Endodermal cell (in vitro differentiated cells): ENCODE data around the gene RPL32. TPM values are rescaled to one million over a fixed set of nuclear protein-coding genes. Genes with fewer than 3 reads are reported as not detected.
A peak's percentile ranks its signal among the peaks of the same experiment; 100 is the strongest.

Experiments
- DNase-seq: peaks from one replicate; pipeline ENCODE4 v3.0.0-alpha.2; 2017
- H3K27ac ChIP-seq: 2 replicates; pipeline ENCODE4 v1.5.1; 2013; ENCODE audit warnings: mild to moderate bottlenecking, low read depth, low read length, moderate library complexity
- H3K27me3 ChIP-seq: 2 replicates; pipeline ENCODE4 v1.6.1; 2013; ENCODE audit warnings: mild to moderate bottlenecking, low read length, moderate library complexity; ENCODE audit not compliant: insufficient read depth, control insufficient read depth, poor library complexity, severe bottlenecking
- H3K36me3 ChIP-seq: 2 replicates; pipeline ENCODE4 v1.7.0; 2013; ENCODE audit warnings: mild to moderate bottlenecking, low read length, moderate library complexity; ENCODE audit not compliant: control insufficient read depth, insufficient read depth
- H3K4me1 ChIP-seq: one replicate; pipeline ENCODE4 v1.7.0; 2013; ENCODE audit warnings: low read length; ENCODE audit not compliant: control insufficient read depth, insufficient read depth
- H3K4me3 ChIP-seq: 2 replicates; pipeline ENCODE4 v1.5.1; 2013; ENCODE audit warnings: mild to moderate bottlenecking, low read length, moderate library complexity
- H3K9ac ChIP-seq: 2 replicates; pipeline ENCODE4 v1.6.1; 2013; ENCODE audit warnings: mild to moderate bottlenecking, low read length, moderate library complexity; ENCODE audit not compliant: poor library complexity, severe bottlenecking; ENCODE audit errors: extremely low read depth
- H3K9me3 ChIP-seq: 2 replicates; pipeline ENCODE4 v1.6.1; 2013; ENCODE audit warnings: mild to moderate bottlenecking, low read length, moderate library complexity; ENCODE audit not compliant: control insufficient read depth
- H3K27ac Mint-ChIP-seq: 2 replicates; pipeline ENCODE4 v1.8.0; 2020; ENCODE audit warnings: mixed read lengths
- H3K27me3 Mint-ChIP-seq: 2 replicates; pipeline ENCODE4 v1.8.0; 2021; ENCODE audit warnings: mild to moderate bottlenecking, mixed read lengths; ENCODE audit not compliant: insufficient read depth
- H3K36me3 Mint-ChIP-seq: 2 replicates; pipeline ENCODE4 v1.8.0; 2020; ENCODE audit warnings: low read depth, mixed read lengths
- H3K4me1 Mint-ChIP-seq: 2 replicates; pipeline ENCODE4 v1.8.0; 2020; ENCODE audit warnings: mixed read lengths
- H3K4me3 Mint-ChIP-seq: 2 replicates; pipeline ENCODE4 v1.8.0; 2020; ENCODE audit warnings: mild to moderate bottlenecking, moderate library complexity, mixed read lengths
- H3K9me3 Mint-ChIP-seq: 2 replicates; pipeline ENCODE4 v1.8.0; 2020; ENCODE audit warnings: mild to moderate bottlenecking, mixed read lengths
- WGBS, 2 experiments: methylation state at CpG; one replicate each; pipeline versions ENCODE4 v1.1.5 to v1.1.7; 2013; ENCODE audit warnings: missing lambda C conversion rate in 2 of 2, mixed read lengths in 1 of 2; ENCODE audit not compliant: insufficient coverage in 1 of 2, insufficient read length in 1 of 2; 5-methylcytosine and 5-hydroxymethylcytosine counted together
- total RNA-seq, 2 donors: library from RNA; stranded (reverse); fragmentation: NEBNext Ultra II Directional in 1 of 2; extraction: Animal tissue kit (Norgen Biotek cat#: 25700) in 1 of 2; gene quantifications; 2 replicates in 1 of 2; 3 replicates in 1 of 2; pipeline ENCODE4 v1.2.1, GENCODE V29; 2021
- TF ChIP-seq, protein P1 (sequence below): fragments of 200-600 bp; sonication (generic); conservative IDR thresholded peaks from 2 replicates; pipeline ENCODE4 v1.5.0; 2021; ENCODE audit warnings: antibody characterized with exemption, mild to moderate bottlenecking

The RPL32 gene
- total RNA-seq, 2 donors from 2014 or later, result 1,362 to 1,580 TPM

DNA sequence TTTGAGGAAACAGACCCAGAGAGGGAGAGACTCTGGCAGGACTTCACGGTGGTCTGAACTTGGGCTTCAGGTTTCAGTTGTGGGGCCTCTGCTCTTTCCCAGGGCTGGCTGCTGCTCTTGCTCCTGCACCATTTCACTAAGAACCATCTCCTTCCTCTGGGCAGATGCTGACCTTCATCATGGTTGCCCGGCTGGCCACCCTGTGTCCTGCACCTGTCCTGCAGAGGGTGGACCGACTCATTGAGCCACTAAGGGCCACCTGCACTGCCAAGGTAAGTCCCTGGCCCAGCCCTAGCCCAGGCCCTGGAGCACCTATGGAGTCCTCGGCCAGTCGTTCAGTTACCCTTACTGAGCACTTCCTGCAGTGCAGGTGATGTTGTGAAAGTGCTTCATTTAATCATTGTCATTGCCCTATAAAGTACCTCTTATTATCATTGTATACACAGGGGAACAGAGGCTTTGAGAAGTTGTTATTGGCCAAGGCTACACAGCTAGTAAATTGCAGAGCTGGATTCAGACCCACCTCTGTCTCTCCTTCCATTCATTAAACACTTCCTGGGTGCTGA, 10.0 kb downstream of the RPL32 start:
- Histone ChIP-seq H3K27ac (peak overlapping the region; percentile 24), H3K27me3 (no peaks in the 10 kb centered on the region), H3K4me3 (no peak overlapping the region), H3K4me1 (no peaks in the 10 kb centered on the region), H3K9me3 (no peaks in the 10 kb centered on the region), H3K36me3 (peaks cover 51% of the 10 kb centered on the region), H3K9ac (no peak overlapping the region)
- no peak for DNase-seq
- WGBS, 2 experiments, result 91 to 100% methylated on average over 3 to 5 of the region's 5 CpGs
- H3K4me1 Mint-ChIP-seq, result no peaks in the 10 kb centered on the region
- H3K9me3 Mint-ChIP-seq, result no peaks in the 10 kb centered on the region
- H3K27me3 Mint-ChIP-seq, result no peaks in the 10 kb centered on the region
- H3K27ac Mint-ChIP-seq, result peak overlapping the region; percentile 14
- H3K36me3 Mint-ChIP-seq, result peaks cover 45% of the 10 kb centered on the region
- H3K4me3 Mint-ChIP-seq, result no peak overlapping the region
- TF ChIP-seq, protein P1, sequence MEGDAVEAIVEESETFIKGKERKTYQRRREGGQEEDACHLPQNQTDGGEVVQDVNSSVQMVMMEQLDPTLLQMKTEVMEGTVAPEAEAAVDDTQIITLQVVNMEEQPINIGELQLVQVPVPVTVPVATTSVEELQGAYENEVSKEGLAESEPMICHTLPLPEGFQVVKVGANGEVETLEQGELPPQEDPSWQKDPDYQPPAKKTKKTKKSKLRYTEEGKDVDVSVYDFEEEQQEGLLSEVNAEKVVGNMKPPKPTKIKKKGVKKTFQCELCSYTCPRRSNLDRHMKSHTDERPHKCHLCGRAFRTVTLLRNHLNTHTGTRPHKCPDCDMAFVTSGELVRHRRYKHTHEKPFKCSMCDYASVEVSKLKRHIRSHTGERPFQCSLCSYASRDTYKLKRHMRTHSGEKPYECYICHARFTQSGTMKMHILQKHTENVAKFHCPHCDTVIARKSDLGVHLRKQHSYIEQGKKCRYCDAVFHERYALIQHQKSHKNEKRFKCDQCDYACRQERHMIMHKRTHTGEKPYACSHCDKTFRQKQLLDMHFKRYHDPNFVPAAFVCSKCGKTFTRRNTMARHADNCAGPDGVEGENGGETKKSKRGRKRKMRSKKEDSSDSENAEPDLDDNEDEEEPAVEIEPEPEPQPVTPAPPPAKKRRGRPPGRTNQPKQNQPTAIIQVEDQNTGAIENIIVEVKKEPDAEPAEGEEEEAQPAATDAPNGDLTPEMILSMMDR, result no peak

DNA sequence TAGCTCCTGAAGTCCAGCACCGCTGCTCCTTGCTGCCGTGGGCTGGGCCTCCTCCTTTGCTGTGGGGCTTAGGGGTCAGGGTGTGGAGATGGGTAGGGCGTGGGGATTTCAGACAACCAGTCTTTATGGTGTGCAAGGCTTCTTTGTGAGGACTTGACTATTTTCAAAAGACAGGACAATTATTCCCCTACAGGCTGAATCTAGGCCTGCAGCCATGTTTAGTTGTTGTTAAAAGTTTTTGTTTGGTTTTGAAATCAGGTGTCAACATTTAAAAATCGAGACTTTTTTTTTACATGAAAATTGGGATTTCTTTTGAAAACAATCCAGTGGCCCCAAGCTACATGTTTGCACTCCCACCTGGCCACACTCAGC, 10.6 kb downstream of the RPL32 start:
- DNase-seq, result no peak
- Histone ChIP-seq H3K9ac (no peak overlapping the region), H3K36me3 (peaks cover 45% of the 10 kb centered on the region), H3K4me3 (no peak overlapping the region), H3K27ac (peak overlapping the region; percentile 12), H3K9me3 (no peaks in the 10 kb centered on the region), H3K4me1 (no peaks in the 10 kb centered on the region), H3K27me3 (no peaks in the 10 kb centered on the region)
- no peak overlapping the region for H3K4me3 Mint-ChIP-seq
- H3K27me3 Mint-ChIP-seq, result no peaks in the 10 kb centered on the region
- no peaks in the 10 kb centered on the region for H3K4me1 Mint-ChIP-seq
- H3K36me3 Mint-ChIP-seq, result peaks cover 39% of the 10 kb centered on the region
- 88 to 95% methylated on average over 1 to 4 of the region's 4 CpGs for WGBS, 2 experiments
- TF ChIP-seq, protein P1, result peak; percentile 56
- H3K9me3 Mint-ChIP-seq, result no peaks in the 10 kb centered on the region
- H3K27ac Mint-ChIP-seq, result no peak overlapping the region

DNA sequence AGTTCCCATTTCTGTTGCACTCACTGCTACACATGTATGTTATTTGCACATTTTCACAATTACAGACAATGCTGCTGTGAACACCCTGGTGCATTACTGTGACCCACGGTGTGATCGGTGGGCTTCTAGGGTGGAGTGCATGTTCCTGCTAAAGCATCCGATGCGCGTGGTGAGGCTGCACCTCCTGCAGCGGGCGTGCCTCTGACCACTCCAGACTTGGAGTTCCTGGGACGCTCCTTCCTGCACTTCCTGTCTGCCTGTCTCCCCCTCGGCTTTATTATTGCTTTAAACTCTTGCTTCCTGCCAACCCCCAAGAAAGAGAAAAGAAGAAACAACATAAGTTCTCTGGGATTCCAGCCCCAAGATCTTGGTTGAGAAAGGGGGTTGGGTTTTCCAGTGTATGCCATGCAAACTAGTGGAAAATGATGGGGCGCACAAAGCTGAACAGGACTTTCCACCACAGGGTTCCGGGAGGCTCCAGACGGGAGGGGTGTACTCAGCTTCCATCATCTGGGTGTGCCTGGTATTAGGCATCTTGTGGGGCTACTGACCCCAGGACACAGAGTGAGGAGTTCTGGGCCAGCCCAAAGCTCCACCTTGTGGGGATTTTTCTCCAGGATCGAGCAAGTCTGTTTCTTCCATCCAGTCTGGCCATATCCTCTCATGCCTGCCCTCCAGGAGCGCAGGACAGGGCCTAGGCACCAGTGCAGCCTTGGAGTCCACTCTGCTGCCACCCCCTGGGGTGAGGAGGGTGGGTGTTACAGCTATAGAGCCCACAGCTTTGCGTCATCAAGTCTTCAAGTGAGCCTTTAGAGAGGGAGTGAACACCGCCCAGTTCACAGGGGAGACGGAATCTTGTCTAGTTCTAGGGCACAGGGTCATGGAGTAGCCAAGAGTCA, 11.2 kb downstream of the RPL32 start:
- H3K9me3 ChIP-seq, result no peaks in the 10 kb centered on the region
- Mint-ChIP-seq H3K4me1 (no peaks in the 10 kb centered on the region), H3K36me3 (peaks cover 32% of the 10 kb centered on the region), H3K4me3 (no peak overlapping the region), H3K27ac (no peak overlapping the region), H3K9me3 (no peaks in the 10 kb centered on the region), H3K27me3 (no peaks in the 10 kb centered on the region)
- H3K4me1 ChIP-seq, result no peaks in the 10 kb centered on the region
- H3K36me3 ChIP-seq, result peaks cover 39% of the 10 kb centered on the region
- 92 to 97% methylated on average over 9 to 17 of the region's 17 CpGs for WGBS, 2 experiments
- H3K4me3 ChIP-seq, result no peak overlapping the region
- H3K27me3 ChIP-seq, result no peaks in the 10 kb centered on the region
- TF ChIP-seq, protein P1, result no peak
- no peak overlapping the region for H3K9ac ChIP-seq
- H3K27ac ChIP-seq, result peak overlapping the region; percentile 12
- peak; percentile 76 for DNase-seq
